ENCODE results near the gene SMARCD3. TPM values are rescaled to one million over a fixed set of nuclear protein-coding genes. Genes with fewer than 3 reads are reported as not detected.

SMARCD3 gene
- total RNA-seq, 2 experiments from 2014 or later, result 11.8 to 14.8 TPM

DNA sequence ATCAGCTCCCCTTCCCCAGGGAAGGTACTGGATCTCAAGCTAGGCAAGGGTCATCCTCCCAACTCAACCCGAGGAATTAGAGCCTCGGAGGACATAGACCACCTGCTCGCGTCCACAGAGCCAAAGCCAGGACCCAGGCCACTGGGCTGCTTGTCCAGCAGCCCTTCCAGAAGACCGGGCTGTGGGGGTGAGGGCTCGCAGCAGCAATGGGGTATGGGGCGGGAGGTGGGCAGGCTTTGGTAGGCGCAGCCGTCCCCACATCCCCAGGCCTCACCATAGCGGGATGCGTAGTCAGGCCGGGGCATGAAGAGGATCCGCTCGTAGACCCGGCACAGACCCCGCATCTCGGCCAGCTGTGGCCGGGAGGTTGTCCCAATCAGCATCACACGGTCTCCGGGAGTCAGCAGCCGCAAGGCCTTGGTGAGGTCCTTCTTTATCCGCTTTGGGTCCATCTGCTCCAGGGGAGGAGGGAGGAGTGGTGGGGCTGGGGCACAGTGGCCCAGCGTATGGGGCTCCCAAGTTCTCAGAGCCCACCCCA is 56.4 kb downstream of the SMARCD3 start:
- ChIA-PET POLR2A (no interaction called here), CTCF (no interaction called here)
- H3K27me3 Mint-ChIP-seq, result peaks cover 11% of the 10 kb centered on the region
- no peak for DNase-seq
- peaks cover 0 to 4% of the 10 kb centered on the region in 2 experiments for H3K27me3 ChIP-seq (ENCODE audit: control insufficient read depth in 1 of 2, insufficient read depth in 2 of 2, low read length in 2 of 2)
- intact Hi-C loops (cut with DNase I, micrococcal nuclease), result no loop called here
- no peaks in the 10 kb centered on the region for H3K9me3 ChIP-seq (ENCODE audit: control insufficient read depth in 1 of 2, insufficient read depth in 1 of 2, low read length in 2 of 2)
- H3K27ac ChIP-seq (ENCODE audit: low read depth in 1 of 2, low read length in 2 of 2), result no peak overlapping the region
- no peak for ATAC-seq (ENCODE audit: poor library complexity)
- H3K36me3 ChIP-seq (ENCODE audit: insufficient read depth, low read length), result no peaks in the 10 kb centered on the region
- H3K4me3 ChIP-seq (ENCODE audit: low read length), result no peak overlapping the region
- no peaks in the 10 kb centered on the region for H3K36me3 Mint-ChIP-seq (ENCODE audit: low read depth)
- peaks cover 24% of the 10 kb centered on the region for H3K4me1 ChIP-seq (ENCODE audit: insufficient read depth, low read length)
- TF ChIP-seq, protein P1, sequence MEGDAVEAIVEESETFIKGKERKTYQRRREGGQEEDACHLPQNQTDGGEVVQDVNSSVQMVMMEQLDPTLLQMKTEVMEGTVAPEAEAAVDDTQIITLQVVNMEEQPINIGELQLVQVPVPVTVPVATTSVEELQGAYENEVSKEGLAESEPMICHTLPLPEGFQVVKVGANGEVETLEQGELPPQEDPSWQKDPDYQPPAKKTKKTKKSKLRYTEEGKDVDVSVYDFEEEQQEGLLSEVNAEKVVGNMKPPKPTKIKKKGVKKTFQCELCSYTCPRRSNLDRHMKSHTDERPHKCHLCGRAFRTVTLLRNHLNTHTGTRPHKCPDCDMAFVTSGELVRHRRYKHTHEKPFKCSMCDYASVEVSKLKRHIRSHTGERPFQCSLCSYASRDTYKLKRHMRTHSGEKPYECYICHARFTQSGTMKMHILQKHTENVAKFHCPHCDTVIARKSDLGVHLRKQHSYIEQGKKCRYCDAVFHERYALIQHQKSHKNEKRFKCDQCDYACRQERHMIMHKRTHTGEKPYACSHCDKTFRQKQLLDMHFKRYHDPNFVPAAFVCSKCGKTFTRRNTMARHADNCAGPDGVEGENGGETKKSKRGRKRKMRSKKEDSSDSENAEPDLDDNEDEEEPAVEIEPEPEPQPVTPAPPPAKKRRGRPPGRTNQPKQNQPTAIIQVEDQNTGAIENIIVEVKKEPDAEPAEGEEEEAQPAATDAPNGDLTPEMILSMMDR (IDR thresholded peaks at IDR 0.05), result no peak
- H3K27ac Mint-ChIP-seq, result no peak overlapping the region
- no peak overlapping the region for H3K4me3 Mint-ChIP-seq
- peaks cover 5% of the 10 kb centered on the region for H3K4me1 Mint-ChIP-seq (ENCODE audit: low read depth)
- no peaks in the 10 kb centered on the region for H3K9me3 Mint-ChIP-seq

DNA sequence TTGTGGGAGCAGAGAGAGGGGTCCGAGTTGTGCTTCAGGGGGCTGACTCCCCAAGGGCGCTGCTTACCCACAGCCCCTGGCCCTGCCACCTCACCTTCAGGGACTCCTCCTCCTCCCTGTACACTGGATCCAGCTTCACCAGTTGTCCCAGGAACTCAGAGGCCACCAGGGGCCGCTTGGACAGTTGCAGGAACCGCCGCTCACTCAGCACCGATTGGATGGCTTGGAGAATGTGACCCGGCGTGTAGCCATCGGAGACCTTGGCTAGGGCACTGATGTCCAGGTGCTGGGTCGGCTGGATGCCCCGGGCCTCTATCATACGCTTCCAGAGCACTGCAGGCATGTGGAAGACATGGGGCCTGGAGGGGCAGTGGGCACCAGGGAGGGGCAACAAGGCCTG is 57.0 kb downstream of the SMARCD3 start:
- ATAC-seq (ENCODE audit: poor library complexity), result no peak
- H3K36me3 ChIP-seq (ENCODE audit: insufficient read depth, low read length), result no peaks in the 10 kb centered on the region
- no peak overlapping the region for H3K27ac ChIP-seq (ENCODE audit: low read depth in 1 of 2, low read length in 2 of 2)
- TF ChIP-seq, protein P1 (IDR thresholded peaks at IDR 0.05), result no peak
- peaks cover 5% of the 10 kb centered on the region for H3K4me1 Mint-ChIP-seq (ENCODE audit: low read depth)
- DNase-seq, result no peak
- no peak overlapping the region for H3K4me3 Mint-ChIP-seq
- peaks cover 24% of the 10 kb centered on the region for H3K4me1 ChIP-seq (ENCODE audit: insufficient read depth, low read length)
- H3K4me3 ChIP-seq (ENCODE audit: low read length), result no peak overlapping the region
- CTCF ChIA-PET, result no interaction called here
- no peak overlapping the region for H3K27ac Mint-ChIP-seq
- POLR2A ChIA-PET, result no interaction called here
- no peaks in the 10 kb centered on the region for H3K9me3 Mint-ChIP-seq
- no peaks in the 10 kb centered on the region for H3K36me3 Mint-ChIP-seq (ENCODE audit: low read depth)
- H3K27me3 ChIP-seq (ENCODE audit: control insufficient read depth in 1 of 2, insufficient read depth in 2 of 2, low read length in 2 of 2), result peaks cover 0 to 4% of the 10 kb centered on the region in 2 experiments
- intact Hi-C loops (cut with DNase I, micrococcal nuclease), result no loop called here
- peaks cover 11% of the 10 kb centered on the region for H3K27me3 Mint-ChIP-seq
- H3K9me3 ChIP-seq (ENCODE audit: control insufficient read depth in 1 of 2, insufficient read depth in 1 of 2, low read length in 2 of 2), result no peaks in the 10 kb centered on the region

DNA sequence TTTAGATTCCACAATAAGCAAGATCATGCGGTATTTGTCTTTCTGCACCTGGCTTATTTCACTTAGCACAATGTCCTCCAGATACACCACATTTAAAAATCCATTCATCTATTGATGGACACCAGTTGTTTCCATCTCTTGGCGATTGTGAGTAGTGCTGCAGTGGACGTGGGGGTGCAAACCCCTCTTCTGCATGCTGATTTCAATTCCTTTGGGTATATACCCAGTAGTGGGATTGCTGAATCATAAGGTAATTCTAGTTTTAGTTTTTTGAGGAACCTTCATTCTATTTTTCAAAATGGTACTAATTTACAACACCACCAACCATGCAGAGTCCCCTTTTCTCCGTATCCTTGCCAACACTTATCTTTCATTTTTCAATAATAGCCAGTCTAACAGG is 59.5 kb downstream of the SMARCD3 start:
- Histone ChIP-seq H3K4me1 (ENCODE audit: insufficient read depth, low read length) (peaks cover 4% of the 10 kb centered on the region), H3K36me3 (ENCODE audit: insufficient read depth, low read length) (no peaks in the 10 kb centered on the region), H3K27ac (ENCODE audit: low read depth in 1 of 2, low read length in 2 of 2) (no peak overlapping the region), H3K4me3 (ENCODE audit: low read length) (no peak overlapping the region), H3K9me3 (ENCODE audit: control insufficient read depth in 1 of 2, insufficient read depth in 1 of 2, low read length in 2 of 2) (no peaks in the 10 kb centered on the region), H3K27me3 (ENCODE audit: control insufficient read depth in 1 of 2, insufficient read depth in 2 of 2, low read length in 2 of 2) (peaks cover 0 to 2% of the 10 kb centered on the region in 2 experiments)
- DNase-seq, result no peak
- Mint-ChIP-seq H3K27me3 (no peaks in the 10 kb centered on the region), H3K27ac (no peak overlapping the region), H3K4me3 (no peak overlapping the region), H3K9me3 (no peaks in the 10 kb centered on the region), H3K4me1 (ENCODE audit: low read depth) (no peaks in the 10 kb centered on the region), H3K36me3 (ENCODE audit: low read depth) (no peaks in the 10 kb centered on the region)
- TF ChIP-seq, protein P1 (IDR thresholded peaks at IDR 0.05), result no peak
- ATAC-seq (ENCODE audit: poor library complexity), result no peak
- ChIA-PET POLR2A (no interaction called here), CTCF (no interaction called here)
- intact Hi-C loops (cut with DNase I, micrococcal nuclease), result no loop called here

Other genes starting within 250 kb of the SMARCD3 start
- 10 to 100 TPM; 16.8 to 17.1 TPM for gene ATG9B, start 224.2 kb downstream of the SMARCD3 start, total RNA-seq
- 10 to 100 TPM; 57.0 to 62.2 TPM for gene ABCB8, start 220.2 kb downstream of the SMARCD3 start, total RNA-seq
- gene ASIC3, start 200.2 kb downstream of the SMARCD3 start, total RNA-seq, result 10 to 100 TPM; 13.8 to 15.2 TPM
- gene CDK5, start 190.8 kb downstream of the SMARCD3 start, total RNA-seq, result 1 to 10 TPM; 3.1 to 3.5 TPM
- gene SLC4A2, start 189.1 kb downstream of the SMARCD3 start, total RNA-seq, result 10 to 100 TPM; 27.1 to 31.4 TPM
- gene FASTK, start 167.9 kb downstream of the SMARCD3 start, total RNA-seq, result 10 to 100 TPM; 82.2 to 84.2 TPM
- 10 to 100 TPM; 44.5 to 46.6 TPM for gene TMUB1, start 165.2 kb downstream of the SMARCD3 start, total RNA-seq
- gene AGAP3, start 162.2 kb downstream of the SMARCD3 start, total RNA-seq, result 10 to 100 TPM; 43.2 to 44.6 TPM
- gene GBX1, start 81.0 kb downstream of the SMARCD3 start, total RNA-seq, result not detected
- gene ASB10, start 61.4 kb downstream of the SMARCD3 start, total RNA-seq, result not detected
- gene H2BK1, start 38.2 kb downstream of the SMARCD3 start, total RNA-seq, result not detected
- gene ABCF2, start 21.5 kb downstream of the SMARCD3 start, total RNA-seq, result 10 to 100 TPM; 12.3 to 13.2 TPM
- 10 to 100 TPM; 29.6 to 30.5 TPM for gene CHPF2, start 16.2 kb downstream of the SMARCD3 start, total RNA-seq
- 10 to 100 TPM; 86.0 to 90.4 TPM for gene NUB1, start 93.1 kb upstream of the SMARCD3 start, total RNA-seq
- 1 to 10 TPM; 5.6 to 6.2 TPM for gene WDR86, start 161.3 kb upstream of the SMARCD3 start, total RNA-seq
- under 1 TPM in 1 of 2 experiments, not detected in 1; 0.14 TPM for gene CRYGN, start 191.4 kb upstream of the SMARCD3 start, total RNA-seq